IPS-20b (cell line): ENCODE data around the gene DRAM1.
"Not testable (repeated sequence)": the region's sequence is repeated elsewhere in the genome, so short reads cannot be mapped to it uniquely, and the experiment has no call there.

ENCODE experiments used
- H3K27ac ChIP-seq: one replicate; pipeline ENCODE4 v1.5.1; 2013; ENCODE audit warnings: low read length
- H3K27me3 ChIP-seq: 2 replicates; pipeline ENCODE4 v1.6.1; 2013; ENCODE audit warnings: mild to moderate bottlenecking, low read length, inconsistent platforms; ENCODE audit not compliant: insufficient read depth
- H3K36me3 ChIP-seq: 2 replicates; pipeline ENCODE4 v1.6.1; 2013; ENCODE audit warnings: low read depth, mild to moderate bottlenecking, inconsistent platforms, low read length, moderate library complexity; ENCODE audit not compliant: insufficient read depth
- H3K4me1 ChIP-seq: 2 replicates; pipeline ENCODE4 v1.6.1; 2013; ENCODE audit warnings: mild to moderate bottlenecking, control low read depth, inconsistent platforms, low read length, moderate library complexity; ENCODE audit not compliant: insufficient read depth
- H3K4me3 ChIP-seq: 2 replicates; pipeline ENCODE4 v1.5.1; 2013; ENCODE audit warnings: mild to moderate bottlenecking, low read length, inconsistent platforms
- H3K9ac ChIP-seq: 2 replicates; pipeline ENCODE4 v1.6.1; 2013; ENCODE audit warnings: low read depth, mild to moderate bottlenecking, inconsistent platforms, low read length, moderate library complexity
- H3K9me3 ChIP-seq: 2 replicates; pipeline ENCODE4 v1.6.1; 2013; ENCODE audit warnings: mild to moderate bottlenecking, low read depth, low read length, inconsistent platforms; ENCODE audit not compliant: insufficient read depth

The DRAM1 gene

GRCh38 chr12:101863981-101864380 is 13.4 kb upstream of the DRAM1 start:
- H3K27ac ChIP-seq: no peak overlapping the region
- no peaks in the 10 kb centered on the region for H3K27me3 ChIP-seq
- no peak overlapping the region for H3K9ac ChIP-seq

DNA sequence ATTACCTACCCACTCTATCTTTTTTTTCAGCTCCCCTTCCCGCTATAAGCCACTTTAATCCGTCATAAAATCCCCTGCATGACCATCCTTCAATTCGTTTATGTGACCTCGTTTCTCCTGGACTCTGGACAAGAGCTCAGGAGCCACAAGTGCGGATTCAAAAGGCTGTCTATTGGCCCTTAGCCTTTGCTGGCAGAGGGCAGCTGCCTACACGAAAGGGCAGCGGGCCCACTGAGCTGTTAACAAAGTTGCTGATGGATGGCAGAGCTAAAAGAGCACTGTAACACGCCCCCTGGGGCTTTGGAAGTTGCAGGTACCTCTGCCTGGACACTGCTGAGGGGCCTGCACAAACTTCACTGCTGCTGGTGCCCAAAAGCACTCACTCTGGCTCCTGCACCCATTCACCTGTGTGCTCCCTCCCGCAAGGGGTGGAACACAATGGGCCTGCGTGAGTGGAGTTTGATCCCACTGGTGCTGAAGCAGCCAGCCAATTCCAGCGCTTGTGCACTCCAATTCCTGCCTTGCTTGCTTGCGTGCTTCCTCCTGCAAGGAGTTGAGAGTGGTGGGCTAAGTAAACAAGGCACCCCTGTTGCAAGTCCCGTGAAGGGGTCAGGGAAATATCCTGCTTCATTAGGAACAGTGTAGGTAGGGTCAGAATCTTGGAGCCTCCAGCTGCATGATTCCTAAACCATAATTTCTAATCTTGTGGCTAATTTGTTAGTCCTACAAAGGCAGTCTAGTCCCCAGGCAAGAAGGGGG is 10.6 kb upstream of the DRAM1 start:
- Histone ChIP-seq H3K9me3 (peaks cover 3% of the 10 kb centered on the region; the same call in 1 of the 2 replicates), H3K27ac (no peak overlapping the region), H3K4me3 (no peak overlapping the region), H3K9ac (no peak overlapping the region), H3K27me3 (no peaks in the 10 kb centered on the region), H3K36me3 (no peaks in the 10 kb centered on the region), H3K4me1 (peaks cover 5% of the 10 kb centered on the region; the same call in 1 of the 2 replicates)

More at GRCh38 chr12:101863981-101864380, 13.4 kb upstream of the DRAM1 start:
- no peaks in the 10 kb centered on the region for H3K9me3 ChIP-seq
- H3K4me3 ChIP-seq: no peak overlapping the region
- no peaks in the 10 kb centered on the region for H3K36me3 ChIP-seq
- peaks cover 5% of the 10 kb centered on the region; the same call in 1 of the 2 replicates for H3K4me1 ChIP-seq

DNA sequence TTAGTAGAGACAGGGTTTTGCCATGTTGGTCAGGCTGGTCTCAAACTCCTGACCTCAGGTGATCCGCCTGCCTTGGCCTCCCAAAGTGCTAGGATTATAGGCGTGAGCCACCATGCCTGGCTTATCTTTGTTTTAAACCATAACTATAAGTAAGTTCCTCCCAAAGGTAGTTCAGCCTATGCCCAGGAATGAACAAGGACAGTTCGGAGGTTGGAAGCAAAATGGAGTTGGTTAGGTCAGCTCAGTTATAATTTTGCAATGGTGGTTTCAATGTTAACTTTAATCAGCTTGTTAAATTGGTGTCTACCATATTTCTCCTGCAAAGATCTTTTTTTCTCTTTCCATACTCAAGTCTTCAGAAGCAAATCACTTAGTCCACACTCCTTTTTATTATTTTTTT is 9.8 kb upstream of the DRAM1 start:
- H3K9ac ChIP-seq, H3K4me1 ChIP-seq, H3K27ac ChIP-seq: not testable (repeated sequence)

GRCh38 chr12:101870925-101871324 is 6.5 kb upstream of the DRAM1 start:
- no peak overlapping the region for H3K9ac ChIP-seq
- no peaks in the 10 kb centered on the region for H3K36me3 ChIP-seq
- H3K4me3 ChIP-seq: no peak overlapping the region
- H3K9me3 ChIP-seq: peaks cover 3% of the 10 kb centered on the region; the same call in 1 of the 2 replicates
- no peak overlapping the region for H3K27ac ChIP-seq
- H3K4me1 ChIP-seq: no peaks in the 10 kb centered on the region
- peaks cover under 1% of the 10 kb centered on the region; the same call in 1 of the 2 replicates for H3K27me3 ChIP-seq

More for the DNA sequence above, 9.8 kb upstream of the DRAM1 start:
- not testable (repeated sequence) for H3K27me3 ChIP-seq, H3K9me3 ChIP-seq, H3K36me3 ChIP-seq, H3K4me3 ChIP-seq

- Histone ChIP-seq H3K4me3 (no peak overlapping the region), H3K27me3 (peaks cover 28% of the 10 kb centered on the region), H3K9me3 (no peaks in the 10 kb centered on the region), H3K36me3 (no peaks in the 10 kb centered on the region), H3K9ac (no peak overlapping the region), H3K4me1 (peaks cover 5% of the 10 kb centered on the region; the same call in 1 of the 2 replicates), H3K27ac (no peak overlapping the region)
These were observed 2.2 kb upstream of the DRAM1 start for GRCh38 chr12:101875162-101875561.

DNA sequence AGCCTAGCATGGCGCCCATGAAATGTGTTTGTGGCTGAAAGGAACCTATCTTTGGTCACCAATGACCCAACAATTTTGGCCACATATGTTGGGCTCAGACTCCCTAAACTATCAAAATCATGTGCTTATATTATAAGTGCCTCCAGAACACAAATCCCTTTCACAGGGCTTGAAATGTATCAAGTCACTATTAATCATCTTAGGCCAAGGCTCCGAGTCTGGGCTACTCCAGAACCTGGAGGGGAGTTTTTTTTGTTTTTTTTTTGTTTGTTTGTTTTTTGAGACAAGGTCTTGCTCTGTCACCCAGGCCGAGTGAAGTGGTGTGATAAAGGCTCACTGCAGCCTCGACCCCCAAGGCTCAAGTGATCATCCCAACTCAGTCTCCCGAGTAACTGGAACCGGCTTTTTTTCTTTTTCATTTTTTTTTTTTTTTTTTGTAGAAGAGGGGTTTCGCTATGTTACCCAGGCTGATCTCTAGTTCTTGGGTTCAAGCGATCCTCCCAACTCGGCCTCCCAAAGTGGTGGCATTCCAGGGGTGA is 989 bp upstream of the DRAM1 start:
- peaks cover 5% of the 10 kb centered on the region; the same call in 1 of the 2 replicates for H3K4me1 ChIP-seq
- no peak overlapping the region for H3K27ac ChIP-seq
- H3K27me3 ChIP-seq: peaks cover 28% of the 10 kb centered on the region
- H3K36me3 ChIP-seq: no peaks in the 10 kb centered on the region
- peak overlapping the region; percentile 79; the same call in 1 of the 2 replicates for H3K4me3 ChIP-seq
- no peaks in the 10 kb centered on the region for H3K9me3 ChIP-seq
- peak overlapping the region; percentile 75; the same call in 1 of the 2 replicates for H3K9ac ChIP-seq

- H3K27ac ChIP-seq: no peak overlapping the region
- H3K27me3 ChIP-seq: peaks cover 28% of the 10 kb centered on the region
- H3K4me1 ChIP-seq: peaks cover 5% of the 10 kb centered on the region; the same call in 1 of the 2 replicates
- H3K4me3 ChIP-seq: peak overlapping the region; percentile 79
- no peaks in the 10 kb centered on the region for H3K36me3 ChIP-seq
- H3K9ac ChIP-seq: peak overlapping the region; percentile 75; the same call in 1 of the 2 replicates
- no peaks in the 10 kb centered on the region for H3K9me3 ChIP-seq
These were observed 444 bp downstream of the DRAM1 start for GRCh38 chr12:101877806-101878242.

DNA sequence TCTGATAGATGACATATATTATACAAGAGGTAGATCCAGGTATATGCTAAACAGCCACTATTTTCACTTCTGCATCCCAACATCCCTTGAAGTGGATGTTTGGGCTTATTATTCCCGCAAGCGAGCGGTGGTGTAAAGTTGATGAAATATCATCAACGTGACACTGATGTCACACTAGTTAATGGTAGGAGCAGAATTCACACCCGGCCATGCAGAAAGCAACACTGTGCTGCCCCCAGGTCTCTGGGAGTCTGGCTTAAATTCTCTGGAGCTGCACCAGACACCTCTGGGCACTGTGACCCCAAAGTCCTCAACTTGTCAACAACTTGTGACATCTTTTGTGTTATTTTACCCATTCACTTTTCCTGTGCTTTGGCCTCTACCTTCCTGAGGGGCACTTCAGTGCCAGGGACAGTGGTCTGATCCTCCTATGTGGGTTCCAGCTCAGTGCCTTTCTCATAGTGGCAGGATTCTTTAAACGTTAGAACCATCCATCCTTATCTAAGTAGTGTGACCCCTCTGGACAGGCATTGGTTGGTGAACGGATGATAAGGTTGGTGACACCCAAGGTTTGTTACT is 952 bp downstream of the DRAM1 start:
- H3K27me3 ChIP-seq: peaks cover 28% of the 10 kb centered on the region
- H3K4me3 ChIP-seq: peak overlapping the region; percentile 79
- H3K4me1 ChIP-seq: peaks cover 5% of the 10 kb centered on the region; the same call in 1 of the 2 replicates
- H3K9me3 ChIP-seq: no peaks in the 10 kb centered on the region
- no peak overlapping the region for H3K27ac ChIP-seq
- peak overlapping the region; percentile 75; the same call in 1 of the 2 replicates for H3K9ac ChIP-seq
- H3K36me3 ChIP-seq: no peaks in the 10 kb centered on the region

GRCh38 chr12:101880769-101881168 is 3.4 kb downstream of the DRAM1 start:
- no peak overlapping the region for H3K9ac ChIP-seq
- no peaks in the 10 kb centered on the region for H3K9me3 ChIP-seq
- H3K4me3 ChIP-seq: no peak overlapping the region
- peaks cover 28% of the 10 kb centered on the region for H3K27me3 ChIP-seq
- H3K36me3 ChIP-seq: no peaks in the 10 kb centered on the region
- no peak overlapping the region for H3K27ac ChIP-seq
- peaks cover 5% of the 10 kb centered on the region; the same call in 1 of the 2 replicates for H3K4me1 ChIP-seq

DNA sequence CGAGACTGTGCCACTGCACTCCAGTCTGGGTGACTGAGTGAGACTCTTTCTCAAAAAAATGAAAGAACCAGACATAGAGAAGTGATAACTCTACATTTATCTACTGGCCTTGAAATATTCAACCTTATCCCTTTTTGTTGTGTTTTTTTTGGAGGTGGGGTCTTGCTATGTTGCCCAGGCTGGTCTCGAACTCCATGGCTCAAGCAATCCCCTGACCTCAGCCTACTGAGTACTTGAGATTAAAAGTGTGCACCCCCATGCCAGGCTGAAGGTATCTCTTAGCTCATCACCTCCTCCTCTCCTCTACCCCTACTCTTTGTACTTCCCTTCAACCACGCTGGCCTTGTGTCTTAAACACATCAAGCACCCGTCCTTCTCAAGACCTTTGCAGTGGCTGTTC is 3.8 kb downstream of the DRAM1 start:
- no peak overlapping the region for H3K4me3 ChIP-seq
- H3K27me3 ChIP-seq: peaks cover 25% of the 10 kb centered on the region
- H3K36me3 ChIP-seq: no peaks in the 10 kb centered on the region
- H3K27ac ChIP-seq: no peak overlapping the region
- no peak overlapping the region for H3K9ac ChIP-seq
- H3K9me3 ChIP-seq: no peaks in the 10 kb centered on the region
- H3K4me1 ChIP-seq: peaks cover 5% of the 10 kb centered on the region; the same call in 1 of the 2 replicates

GRCh38 chr12:101884174-101884573 is 6.8 kb downstream of the DRAM1 start:
- no peak overlapping the region for H3K9ac ChIP-seq
- no peaks in the 10 kb centered on the region for H3K9me3 ChIP-seq
- H3K36me3 ChIP-seq: no peaks in the 10 kb centered on the region

More at GRCh38 chr12:101884174-101884573, 6.8 kb downstream of the DRAM1 start:
- Histone ChIP-seq H3K27ac (no peak overlapping the region), H3K4me3 (no peak overlapping the region), H3K4me1 (no peaks in the 10 kb centered on the region), H3K27me3 (0 out of 2 replicates have a peak, but pooled peaks cover under 1% of the 10 kb centered on the region)
